ENCODE results near the gene CREB3L1.

The CREB3L1 gene

GRCh38 chr11:46285173-46285572 is 7.7 kb downstream of the CREB3L1 start:
- TF ChIP-seq CTCF (IDR thresholded peaks at IDR 0.05; ENCODE audit: borderline replicate concordance, insufficient read depth, low read depth, low read length): no peak
- no peak overlapping the region for H3K4me3 ChIP-seq (ENCODE audit: low read depth, low read length)

- H3K4me3 ChIP-seq (ENCODE audit: low read depth, low read length): no peak overlapping the region
- TF ChIP-seq CTCF (IDR thresholded peaks at IDR 0.05; ENCODE audit: borderline replicate concordance, insufficient read depth, low read depth, low read length): no peak
Measured at GRCh38 chr11:46285594-46286033, 8.2 kb downstream of the CREB3L1 start.

- TF ChIP-seq CTCF (IDR thresholded peaks at IDR 0.05; ENCODE audit: borderline replicate concordance, insufficient read depth, low read depth, low read length): no peak
- no peak overlapping the region for H3K4me3 ChIP-seq (ENCODE audit: low read depth, low read length)
Measured at GRCh38 chr11:46286789-46287188, 9.3 kb downstream of the CREB3L1 start.

GRCh38 chr11:46288451-46288850 is 11.0 kb downstream of the CREB3L1 start:
- TF ChIP-seq CTCF (IDR thresholded peaks at IDR 0.05; ENCODE audit: borderline replicate concordance, insufficient read depth, low read depth, low read length): no peak

GRCh38 chr11:46290011-46290410 is 12.5 kb downstream of the CREB3L1 start:
- no peak overlapping the region for H3K4me3 ChIP-seq (ENCODE audit: low read depth, low read length)
- TF ChIP-seq CTCF (IDR thresholded peaks at IDR 0.05; ENCODE audit: borderline replicate concordance, insufficient read depth, low read depth, low read length): no peak

More at GRCh38 chr11:46288451-46288850, 11.0 kb downstream of the CREB3L1 start:
- H3K4me3 ChIP-seq (ENCODE audit: low read depth, low read length): no peak overlapping the region

- no peak overlapping the region for H3K4me3 ChIP-seq (ENCODE audit: low read depth, low read length)
- TF ChIP-seq CTCF (IDR thresholded peaks at IDR 0.05; ENCODE audit: borderline replicate concordance, insufficient read depth, low read depth, low read length): no peak
Measured at GRCh38 chr11:46290598-46291309, 13.3 kb downstream of the CREB3L1 start.

- no peak overlapping the region for H3K4me3 ChIP-seq (ENCODE audit: low read depth, low read length)
- no peak for TF ChIP-seq CTCF (IDR thresholded peaks at IDR 0.05; ENCODE audit: borderline replicate concordance, insufficient read depth, low read depth, low read length)
Measured at GRCh38 chr11:46291441-46292150, 14.1 kb downstream of the CREB3L1 start.
